Gastrocnemius medialis (tissue), 4 donors: Measurements from ENCODE around the gene LAMTOR1.

ENCODE experiments used
- CTCF ChIP-seq, 5 experiments: fragments of 450-650 bp in 3 of 5; fragments of 200-600 bp in 2 of 5; sonication (generic) in 2 of 5; IDR thresholded peaks in 4 of 5; conservative IDR thresholded peaks in 1 of 5; 1 replicate in 4 of 5; 2 replicates in 1 of 5; pipeline ENCODE4 v1.5.1; 2016 to 2019; ENCODE audit warnings: antibody characterized with exemption in 5 of 5, mild to moderate bottlenecking in 3 of 5, moderate library complexity in 3 of 5
- POLR2A ChIP-seq, 2 donors: fragments of 450-650 bp; IDR thresholded peaks; one replicate each; pipeline ENCODE4 v1.6.1; 2017; ENCODE audit warnings: antibody characterized with exemption in 2 of 2, mild to moderate bottlenecking in 2 of 2, moderate library complexity in 2 of 2

GRCh38 chr11:72124046-72124445, 20.9 kb upstream of the LAMTOR1 start:
- TF ChIP-seq CTCF (IDR thresholded peaks at IDR 0.05 in 4 of 5, conservative IDR thresholded peaks at IDR 0.05 in 1 of 5) (no peak), POLR2A (IDR thresholded peaks at IDR 0.05) (no peak)
